HG02759 (cell line): ENCODE results near the gene RSAD2.
"Not testable (repeated sequence)": the region's sequence is repeated elsewhere in the genome, so short reads cannot be mapped to it uniquely, and the experiment has no call there.

Experiments used
- ATAC-seq: cut with Tn5 transposase; IDR thresholded peaks from one replicate; pipeline ENCODE4 v1.9.1; 2021; ENCODE audit warnings: mild to moderate bottlenecking, moderate library complexity; ENCODE audit not compliant: unreplicated experiment

Gene RSAD2

DNA sequence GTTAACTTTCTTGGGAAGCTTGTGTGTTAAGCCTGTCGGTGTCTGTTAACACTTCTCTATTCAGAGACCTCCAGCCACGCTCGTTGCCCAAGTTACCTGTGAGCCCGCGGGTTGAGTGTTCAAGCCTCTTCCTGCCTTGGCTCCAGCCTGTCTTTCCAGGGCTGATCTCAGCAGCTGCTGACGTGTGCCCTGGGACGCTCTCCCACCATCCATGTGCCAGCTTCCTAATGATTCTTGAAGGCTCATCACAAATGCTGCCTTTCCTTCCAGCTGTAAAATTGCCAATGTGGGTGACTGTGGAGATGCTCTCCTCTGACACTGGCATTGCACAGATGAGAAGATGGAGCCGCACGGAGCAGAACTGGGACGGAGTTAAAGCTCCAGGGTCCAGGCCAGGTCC, 45.7 kb downstream of the RSAD2 start:
- no peak for ATAC-seq

- no peak for ATAC-seq
Measured at GRCh38 chr2:6924101-6924923, 46.7 kb downstream of the RSAD2 start.

DNA sequence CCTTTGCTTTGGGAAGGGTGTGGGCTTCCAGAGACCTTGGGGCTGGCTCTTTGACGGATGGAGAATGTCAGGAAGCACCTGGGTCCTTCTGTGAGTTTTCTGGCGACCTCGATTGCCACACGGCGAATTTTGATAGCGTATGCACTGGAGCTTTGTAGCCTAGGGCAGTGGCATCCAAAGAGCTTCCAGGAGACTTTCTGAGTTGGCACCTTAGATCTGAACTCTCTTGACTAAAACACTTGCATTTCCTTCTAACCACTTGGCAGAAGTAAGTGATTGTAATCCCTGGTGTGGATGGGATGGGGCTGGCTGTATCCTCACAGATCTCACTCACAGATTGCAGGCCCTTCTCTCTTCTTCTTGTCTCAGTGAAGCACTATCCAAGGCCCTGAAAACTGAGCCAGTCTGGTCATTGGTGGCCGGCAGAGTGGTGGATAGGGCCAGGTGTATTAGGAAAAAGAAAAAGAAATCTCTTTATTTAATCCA, 47.4 kb downstream of the RSAD2 start:
- no peak for ATAC-seq

DNA sequence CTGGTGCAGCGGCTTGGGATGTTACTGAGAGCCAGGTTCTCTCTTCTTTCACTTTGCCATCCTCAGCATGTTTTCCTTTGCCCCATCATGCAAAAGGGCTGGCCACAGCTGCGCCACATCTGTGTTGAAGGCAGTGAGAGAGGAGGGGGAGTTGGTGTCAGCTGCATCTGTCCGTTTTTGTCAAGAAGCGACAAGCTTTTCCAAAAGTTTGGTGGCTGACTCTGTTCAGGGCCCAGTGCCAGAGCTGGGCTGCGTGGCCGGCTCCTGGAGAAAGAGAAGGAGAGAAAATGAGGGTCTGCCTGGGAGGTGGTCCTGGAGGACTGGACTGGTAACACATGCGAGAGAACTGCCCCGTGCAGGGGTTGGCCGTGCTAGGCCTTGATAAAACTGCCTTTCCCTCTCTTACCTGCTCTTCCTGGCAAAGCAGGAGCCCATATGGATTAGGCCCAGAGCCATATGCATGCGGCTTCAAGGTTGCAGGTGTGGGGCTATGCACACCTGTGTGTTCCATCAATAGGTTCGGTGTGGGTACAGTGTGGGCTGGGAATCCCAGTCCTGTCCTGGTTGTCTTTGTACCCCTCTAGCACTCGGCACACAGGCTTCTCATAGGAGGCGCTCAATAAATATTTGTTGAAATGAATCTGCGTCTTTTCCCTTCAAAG, 48.6 kb downstream of the RSAD2 start:
- no peak for ATAC-seq

- no peak for ATAC-seq
Measured at GRCh38 chr2:6927186-6927585, 49.6 kb downstream of the RSAD2 start.

- no peak for ATAC-seq
Measured at GRCh38 chr2:6927753-6928152, 50.2 kb downstream of the RSAD2 start.

DNA sequence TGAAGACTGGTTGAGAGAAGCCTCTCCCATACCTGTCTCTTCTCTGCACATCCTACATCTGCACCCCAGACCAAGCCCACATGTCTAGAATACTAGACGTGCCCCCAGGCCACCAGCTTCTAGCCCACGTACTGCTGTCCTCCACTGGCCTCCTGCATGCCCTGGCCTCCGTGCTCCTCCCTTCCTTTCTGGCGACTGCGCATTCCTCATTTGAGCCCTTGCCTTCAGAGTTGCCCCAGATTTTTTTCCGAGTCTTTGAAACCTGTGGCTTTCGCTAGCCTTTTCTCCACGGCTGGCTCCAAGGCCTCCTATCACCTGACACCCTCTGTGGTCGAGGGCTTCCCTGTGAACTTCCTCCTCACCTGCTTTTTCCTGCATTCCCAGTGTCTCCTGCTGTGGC, 50.9 kb downstream of the RSAD2 start:
- ATAC-seq = no peak

- ATAC-seq = no peak
Measured at GRCh38 chr2:6929196-6929819, 51.7 kb downstream of the RSAD2 start.

- ATAC-seq = no peak
Measured at GRCh38 chr2:6930923-6931647, 53.5 kb downstream of the RSAD2 start.

- no peak for ATAC-seq
Measured at GRCh38 chr2:6931753-6932152, 54.2 kb downstream of the RSAD2 start.

GRCh38 chr2:6932206-6932605, 54.6 kb downstream of the RSAD2 start:
- no peak for ATAC-seq

DNA sequence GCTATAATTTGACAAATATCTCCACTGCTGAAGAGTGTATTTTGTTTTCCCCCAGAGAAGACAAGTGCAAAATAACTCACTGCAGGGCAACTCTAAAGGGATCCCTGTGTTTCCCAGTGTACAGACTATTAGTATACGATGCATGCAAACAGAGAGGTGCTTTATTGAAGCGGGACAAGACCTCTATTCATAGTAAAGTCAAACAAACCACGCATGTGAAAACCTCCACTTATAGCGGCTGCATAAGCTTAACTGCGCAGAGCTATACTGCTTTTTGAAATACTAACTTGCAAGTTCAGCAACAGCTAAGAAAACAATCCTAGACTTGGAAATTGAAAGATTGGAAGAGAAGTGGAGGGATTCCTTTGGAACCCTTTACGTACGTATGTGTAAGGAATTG, 55.3 kb downstream of the RSAD2 start:
- ATAC-seq = no peak

GRCh38 chr2:6933911-6934310, 56.3 kb downstream of the RSAD2 start:
- ATAC-seq = no peak

- no peak for ATAC-seq
Measured at GRCh38 chr2:6934345-6934744, 56.8 kb downstream of the RSAD2 start.

- no peak for ATAC-seq
Measured at GRCh38 chr2:6934758-6935651, 57.4 kb downstream of the RSAD2 start.

DNA sequence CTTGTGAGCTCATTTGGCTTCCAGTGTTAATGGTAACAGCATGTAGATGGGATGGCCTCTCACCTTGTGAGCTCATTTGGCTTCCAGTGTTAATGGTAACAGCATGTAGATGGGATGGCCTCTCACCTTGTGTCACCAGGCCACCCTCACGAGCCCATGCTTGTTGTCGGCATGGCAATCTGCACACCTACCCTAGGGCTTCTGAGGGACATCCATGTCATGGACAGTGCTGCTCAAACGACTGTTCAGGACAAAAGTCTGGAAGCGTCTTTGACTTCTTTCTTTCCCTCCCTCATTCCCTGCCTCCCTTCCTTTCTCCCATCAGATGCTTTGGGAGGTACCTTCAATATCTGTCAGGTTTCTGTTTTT, 58.1 kb downstream of the RSAD2 start:
- not testable (repeated sequence) for ATAC-seq

DNA sequence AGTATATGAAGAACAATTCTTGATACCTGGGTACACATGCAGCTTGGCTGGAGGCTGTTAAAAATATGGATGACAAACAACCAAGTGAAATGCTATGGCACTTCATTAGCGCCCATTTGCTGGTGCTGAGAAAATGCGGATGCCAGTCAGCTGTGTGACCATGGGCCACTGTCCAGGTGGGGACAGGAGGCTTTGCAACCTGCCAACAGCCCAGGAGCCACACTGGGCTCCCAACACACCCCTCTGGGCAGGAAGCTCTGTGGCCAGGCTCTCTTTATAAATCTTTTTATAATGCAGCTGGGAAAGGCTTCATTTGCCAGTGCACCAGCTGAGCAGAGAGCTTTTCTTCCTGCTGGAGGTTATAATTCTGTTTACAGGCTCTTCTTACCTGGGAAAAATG, 59.6 kb downstream of the RSAD2 start:
- no peak for ATAC-seq

DNA sequence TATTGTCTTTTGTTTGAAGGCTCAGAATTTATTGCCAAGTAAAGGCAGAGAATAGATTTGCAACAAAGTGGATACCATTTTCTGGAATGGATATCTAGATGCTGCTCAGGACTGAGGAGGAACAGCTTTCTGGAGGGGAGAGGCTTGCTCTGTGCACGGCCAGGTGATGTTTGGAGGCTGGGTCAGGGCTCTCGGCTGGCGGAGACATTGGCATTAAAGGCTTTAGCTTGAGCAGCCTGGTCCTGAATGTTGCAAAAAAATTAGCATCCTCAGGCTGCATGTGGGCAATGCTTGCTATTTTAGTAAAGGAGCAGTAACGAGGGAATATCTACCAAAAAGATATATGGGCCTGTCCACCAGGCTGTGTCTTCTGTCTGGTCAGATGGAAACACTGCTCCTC, 60.0 kb downstream of the RSAD2 start:
- ATAC-seq = no peak

DNA sequence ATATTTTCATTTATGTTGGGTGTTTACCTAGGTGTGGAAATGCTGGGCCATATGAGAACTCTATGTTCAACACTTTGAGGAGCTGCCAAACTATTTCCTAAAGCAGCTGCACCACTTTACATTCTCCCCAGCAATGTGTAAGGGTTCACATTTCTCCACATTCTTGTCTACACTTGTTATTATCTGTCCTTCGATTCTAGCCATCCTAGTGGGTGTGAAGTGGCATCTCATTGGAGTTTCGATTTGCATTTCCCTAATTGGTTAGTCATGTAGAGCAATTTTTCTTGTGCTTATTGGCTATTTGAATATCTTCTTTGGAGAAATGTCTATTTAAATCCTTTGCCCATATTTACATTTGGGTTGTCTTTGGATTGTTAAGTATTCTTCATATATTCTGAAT, 61.5 kb downstream of the RSAD2 start:
- ATAC-seq = no peak

DNA sequence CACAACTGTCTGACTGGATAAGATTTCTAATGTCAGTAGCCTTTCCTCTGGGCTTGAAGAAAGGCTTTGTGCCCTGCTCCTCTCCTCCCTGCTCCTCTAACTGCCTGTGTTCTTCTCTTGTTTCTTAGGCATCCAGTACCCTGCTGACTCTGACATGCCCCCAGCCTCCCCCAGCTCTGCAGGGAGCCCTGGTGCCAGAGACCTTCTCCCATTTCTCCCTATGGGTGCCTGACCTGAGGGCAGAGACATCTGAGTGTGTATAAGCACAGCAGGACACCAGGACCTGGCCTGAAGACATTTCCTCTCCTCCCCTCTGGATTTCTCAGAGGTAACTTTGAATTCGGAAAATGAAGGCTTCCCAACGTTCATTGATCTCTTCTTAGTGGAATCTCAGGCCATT, 63.2 kb downstream of the RSAD2 start:
- no peak for ATAC-seq
